Inflammatory macrophage treated with lipopolysaccharide for 4 hours (primary cell): ENCODE measurements around the gene TBC1D20.
"Not testable (repeated sequence)": the region's sequence is repeated elsewhere in the genome, so short reads cannot be mapped to it uniquely, and the experiment has no call there.

Experiments
- DNase-seq: peaks from one replicate; pipeline ENCODE4 v3.0.0-alpha.2; 2020

TBC1D20 gene, protein sequence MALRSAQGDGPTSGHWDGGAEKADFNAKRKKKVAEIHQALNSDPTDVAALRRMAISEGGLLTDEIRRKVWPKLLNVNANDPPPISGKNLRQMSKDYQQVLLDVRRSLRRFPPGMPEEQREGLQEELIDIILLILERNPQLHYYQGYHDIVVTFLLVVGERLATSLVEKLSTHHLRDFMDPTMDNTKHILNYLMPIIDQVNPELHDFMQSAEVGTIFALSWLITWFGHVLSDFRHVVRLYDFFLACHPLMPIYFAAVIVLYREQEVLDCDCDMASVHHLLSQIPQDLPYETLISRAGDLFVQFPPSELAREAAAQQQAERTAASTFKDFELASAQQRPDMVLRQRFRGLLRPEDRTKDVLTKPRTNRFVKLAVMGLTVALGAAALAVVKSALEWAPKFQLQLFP

DNA sequence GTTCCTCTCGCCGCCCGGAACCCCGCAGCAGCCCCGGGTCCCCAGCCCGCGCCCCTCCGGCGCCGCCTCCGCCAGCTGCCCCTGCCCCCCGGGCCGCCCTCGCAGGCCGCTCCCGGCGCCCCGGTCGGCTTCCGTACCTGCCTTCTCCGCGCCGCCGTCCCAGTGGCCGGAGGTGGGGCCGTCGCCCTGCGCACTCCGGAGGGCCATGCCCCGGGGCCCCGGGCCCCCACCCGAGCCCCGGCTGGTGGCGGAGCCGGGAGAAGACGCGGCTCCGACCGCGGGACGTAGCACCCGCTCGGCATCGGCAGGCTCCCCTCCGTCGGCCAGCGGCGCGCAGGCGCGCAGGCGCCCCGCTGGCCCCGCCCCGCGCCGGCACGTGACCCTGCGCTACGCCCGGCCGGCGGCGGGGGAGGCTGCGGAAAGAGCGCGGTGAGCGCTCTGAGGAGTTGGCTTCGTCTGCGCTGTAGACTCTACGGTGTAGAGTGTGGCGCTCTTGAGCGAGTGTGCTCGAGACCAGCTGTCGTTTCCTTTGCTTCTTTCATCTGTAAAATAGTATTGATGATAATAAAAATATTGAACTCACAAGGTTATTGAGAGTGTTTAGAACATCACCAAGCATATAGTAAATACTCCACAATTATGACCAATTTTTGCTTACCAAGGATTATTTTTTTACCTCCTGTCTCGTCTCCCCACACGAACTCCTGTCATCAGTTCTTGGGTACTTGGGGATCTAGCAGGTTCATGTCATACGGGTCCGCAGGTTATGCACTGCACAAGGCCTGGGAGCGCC, at the start of gene TBC1D20:
Gene TBC1D20 (minus strand): TSS at position 335 of the 793 bp plus-strand sequence. CDS start 128 bp downstream, at position 207.
- DNase-seq, result peak; percentile 87

DNA sequence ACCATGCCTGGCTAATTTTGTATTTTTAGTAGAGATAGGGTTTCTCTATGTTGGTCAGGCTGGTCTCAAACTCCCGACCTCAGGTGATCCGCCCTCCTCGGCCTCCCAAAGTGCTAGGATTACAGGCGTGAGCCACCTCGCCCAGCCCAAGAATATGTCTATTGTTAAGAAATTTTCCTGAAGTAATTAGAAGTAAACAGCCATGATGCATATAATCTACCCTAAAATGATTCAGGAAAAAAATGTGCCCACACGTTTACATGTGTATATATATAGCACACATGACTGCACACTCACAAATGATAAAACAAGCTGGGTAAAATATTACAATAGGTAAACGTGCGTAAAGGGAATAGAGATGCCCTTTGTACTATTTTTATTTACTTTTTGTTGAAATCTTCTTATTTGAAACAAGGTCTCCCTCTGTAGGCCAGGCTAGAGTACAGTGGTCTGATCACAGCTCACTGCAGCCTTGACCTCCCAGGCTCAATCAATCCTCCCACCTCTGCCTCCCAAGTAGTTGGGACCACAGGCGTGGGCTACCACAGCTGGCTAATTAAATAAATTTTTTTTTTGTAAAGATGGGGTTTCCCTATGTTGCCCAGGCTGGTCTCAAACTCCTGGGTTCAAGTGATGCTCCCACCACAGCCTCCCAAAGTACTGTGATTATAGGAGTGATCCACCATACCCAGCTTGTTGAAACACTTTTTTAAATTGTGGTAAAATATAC, 48.2 kb upstream of the TBC1D20 start:
- not testable (repeated sequence) for DNase-seq

DNA sequence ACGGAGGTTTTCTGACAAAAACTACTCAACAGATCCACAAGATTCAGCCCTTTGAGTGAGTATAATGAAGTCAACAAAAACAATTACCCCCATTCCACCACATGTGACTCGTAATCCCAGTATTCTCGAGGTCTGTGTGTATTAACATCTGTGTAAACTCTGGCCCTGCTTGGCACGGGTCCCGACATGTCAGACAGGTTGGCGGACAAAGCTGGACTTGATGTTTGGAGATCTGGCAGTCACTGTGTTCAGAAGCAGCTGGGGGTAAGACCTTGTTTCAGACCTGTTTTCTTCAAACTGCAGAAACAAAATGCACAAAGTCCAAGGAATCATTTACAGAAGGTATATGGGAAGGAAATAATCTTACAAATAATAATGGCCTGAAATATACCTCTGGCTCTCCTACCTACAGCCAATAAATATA, 46.0 kb upstream of the TBC1D20 start:
- DNase-seq, result not testable (repeated sequence)

DNA sequence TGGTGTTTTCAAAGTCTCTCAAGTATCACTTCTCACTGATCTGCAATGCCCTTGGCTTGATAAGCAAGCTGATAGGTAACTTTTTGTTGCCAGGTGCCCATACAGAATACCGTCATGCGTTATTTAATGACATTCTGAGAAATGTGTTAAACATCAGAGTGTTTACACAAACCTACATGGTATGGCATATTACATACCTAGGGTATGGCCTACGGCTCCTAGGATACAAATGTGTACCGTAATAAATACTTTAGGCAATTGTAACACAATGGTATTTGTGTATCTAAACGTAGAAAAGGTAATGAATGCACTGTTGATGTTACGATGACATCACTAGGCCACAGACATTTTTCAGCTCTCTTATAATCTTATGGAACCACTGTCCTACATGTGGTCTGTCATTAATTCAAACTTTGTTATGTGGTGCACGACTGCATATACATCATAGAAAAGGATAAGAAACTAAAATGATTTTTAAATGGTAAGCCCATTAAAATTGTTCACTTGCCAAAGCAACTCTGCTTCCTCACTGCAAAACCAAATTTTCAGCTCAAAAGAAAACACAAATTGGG, 45.5 kb upstream of the TBC1D20 start:
- no peak for DNase-seq

DNA sequence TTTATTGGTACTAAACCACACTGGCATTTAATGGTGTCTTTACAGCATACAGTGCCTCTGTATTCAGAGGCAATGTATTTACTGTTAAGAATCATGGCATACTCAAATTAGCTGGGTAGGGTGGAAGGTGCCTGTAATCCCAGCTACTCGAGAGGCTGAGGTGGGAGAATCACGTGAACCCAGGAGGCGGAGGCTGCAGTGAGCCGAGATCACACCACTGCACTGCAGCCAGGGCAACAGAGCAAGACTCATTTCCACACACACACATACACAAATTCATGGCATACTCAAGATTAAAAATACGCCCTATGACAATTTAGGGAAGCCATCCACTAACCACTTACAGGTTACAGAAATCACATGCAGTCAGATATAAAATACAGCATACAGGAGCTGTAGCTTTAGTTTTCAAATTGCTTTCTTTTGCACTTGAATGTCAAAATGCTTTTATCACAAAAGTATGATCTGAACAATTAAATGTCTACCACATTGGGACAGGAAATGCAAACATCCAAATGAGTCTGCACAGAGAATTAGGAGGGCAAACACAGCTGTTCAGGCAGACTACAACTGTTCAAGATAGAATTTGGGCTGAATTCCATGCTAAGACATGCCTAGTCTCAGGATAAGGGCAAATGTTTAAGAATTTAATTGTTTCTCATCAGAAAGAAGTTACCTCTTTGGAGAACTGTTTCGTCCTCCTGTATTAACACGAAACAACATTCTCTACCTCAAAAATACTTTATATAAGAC, 44.8 kb upstream of the TBC1D20 start:
- DNase-seq, result no peak

DNA sequence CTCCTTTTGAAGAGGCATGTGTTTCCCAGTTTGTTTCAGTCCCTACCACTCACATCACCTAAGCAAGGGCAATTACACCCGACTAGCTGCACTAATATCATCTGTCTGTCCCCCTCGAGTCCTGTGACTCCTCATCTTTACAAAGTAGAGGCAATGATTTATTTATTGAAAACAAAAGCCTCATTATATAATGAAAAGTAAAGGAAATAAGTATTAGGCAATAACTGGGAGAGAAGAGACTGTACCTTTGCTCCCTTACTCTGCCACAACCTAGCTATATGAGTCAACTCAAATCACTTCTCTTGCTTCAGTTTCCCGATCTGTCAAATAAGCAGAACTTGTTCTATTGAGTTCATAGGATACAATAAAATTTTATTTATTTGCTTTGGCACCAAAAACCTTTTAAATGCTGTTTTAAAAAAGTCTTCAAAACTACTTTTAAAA, 42.3 kb upstream of the TBC1D20 start:
- no peak for DNase-seq

DNA sequence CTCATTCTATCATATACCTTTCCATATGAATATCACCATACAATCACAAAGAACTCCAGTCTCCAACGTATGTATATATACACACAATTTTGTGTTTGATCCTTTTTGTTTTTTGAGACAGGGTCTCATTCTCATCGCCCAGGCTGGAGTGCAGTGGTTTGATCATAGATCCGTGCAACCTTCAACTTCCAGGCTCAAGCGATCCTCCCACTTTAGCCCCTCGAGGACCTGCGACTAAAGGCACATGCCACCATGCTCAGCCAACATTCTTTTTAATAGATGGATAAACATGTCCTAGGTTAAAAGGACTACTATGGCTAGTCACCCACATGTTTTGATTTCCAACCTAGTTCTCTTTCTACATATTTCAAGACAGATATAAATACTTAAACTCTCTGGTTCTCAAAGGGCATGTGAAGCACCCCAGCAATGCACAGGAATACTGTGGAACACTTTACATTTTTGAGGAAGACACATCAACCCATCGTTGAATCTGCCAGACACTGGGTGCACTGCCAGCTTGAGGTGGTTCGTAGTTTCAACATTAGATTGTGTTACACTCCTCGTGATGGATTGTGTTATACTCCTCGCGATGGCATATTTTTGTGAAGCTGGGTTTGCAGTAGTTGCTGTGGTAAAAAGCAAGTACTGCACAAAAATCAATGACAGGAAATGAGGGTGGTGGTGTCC, 40.9 kb upstream of the TBC1D20 start:
- no peak for DNase-seq

DNA sequence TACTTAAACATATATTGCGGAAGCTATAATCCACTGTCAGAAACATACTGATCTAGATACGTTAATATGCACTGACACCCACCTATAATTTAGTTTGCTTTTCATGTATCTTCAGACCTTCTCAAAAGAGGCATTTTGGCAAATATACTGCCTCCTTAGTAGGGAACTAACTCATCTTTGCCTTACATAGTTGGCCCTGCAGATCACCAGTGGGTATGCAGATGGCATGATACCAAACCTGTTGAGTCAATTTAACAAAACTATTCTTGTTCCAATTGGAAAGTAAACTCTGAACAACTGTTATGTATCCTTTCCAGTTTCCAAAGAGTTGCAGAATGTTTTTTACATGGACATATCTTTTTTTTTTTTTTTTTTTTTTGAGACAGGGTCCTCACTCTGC, 35.6 kb upstream of the TBC1D20 start:
- DNase-seq, result no peak

DNA sequence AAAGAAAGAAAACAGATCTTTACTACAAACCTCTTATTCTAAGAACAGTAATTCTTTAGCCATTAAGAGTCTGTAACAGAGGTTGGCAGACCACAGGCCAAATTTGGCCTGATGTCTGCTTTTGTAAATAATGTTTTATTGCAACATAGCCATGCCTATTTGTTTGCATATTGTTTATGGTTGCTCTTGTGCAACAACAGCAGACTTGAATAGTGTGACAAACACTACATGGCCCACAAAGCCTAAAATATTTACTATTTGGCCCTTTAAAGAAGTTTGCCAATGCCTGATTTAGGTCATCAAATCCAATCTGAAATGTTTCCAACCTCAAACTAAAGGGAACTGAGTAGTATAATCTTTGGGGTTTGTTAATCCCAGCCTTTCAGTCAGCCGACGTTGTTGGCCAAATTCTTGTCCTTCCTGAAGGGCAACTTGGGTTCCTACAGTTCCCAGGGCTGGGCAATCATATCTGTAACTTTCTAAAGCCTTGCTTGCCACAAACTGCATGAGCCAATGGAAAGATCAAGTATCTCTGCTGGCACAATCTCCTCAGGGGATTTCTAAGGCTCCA, 33.9 kb upstream of the TBC1D20 start:
- no peak for DNase-seq

DNA sequence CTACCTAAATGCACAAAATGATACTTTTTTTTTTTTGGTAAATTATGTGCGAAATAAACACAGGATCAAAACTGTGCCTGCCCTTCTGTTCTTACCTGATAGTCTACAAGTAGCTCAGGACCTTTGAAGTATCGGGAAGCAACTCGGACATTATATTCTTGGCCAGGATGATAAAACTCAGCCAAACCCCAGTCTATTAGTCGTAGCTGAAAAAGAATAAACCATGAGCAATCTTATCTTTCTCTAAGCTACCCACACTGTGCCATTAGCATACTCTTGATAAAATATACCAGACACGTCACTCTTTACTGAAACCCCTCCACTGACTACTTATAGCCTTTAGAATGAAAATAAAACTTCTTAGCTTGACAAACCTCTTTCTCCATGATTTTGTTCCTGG, 29.8 kb upstream of the TBC1D20 start:
- no peak for DNase-seq

DNA sequence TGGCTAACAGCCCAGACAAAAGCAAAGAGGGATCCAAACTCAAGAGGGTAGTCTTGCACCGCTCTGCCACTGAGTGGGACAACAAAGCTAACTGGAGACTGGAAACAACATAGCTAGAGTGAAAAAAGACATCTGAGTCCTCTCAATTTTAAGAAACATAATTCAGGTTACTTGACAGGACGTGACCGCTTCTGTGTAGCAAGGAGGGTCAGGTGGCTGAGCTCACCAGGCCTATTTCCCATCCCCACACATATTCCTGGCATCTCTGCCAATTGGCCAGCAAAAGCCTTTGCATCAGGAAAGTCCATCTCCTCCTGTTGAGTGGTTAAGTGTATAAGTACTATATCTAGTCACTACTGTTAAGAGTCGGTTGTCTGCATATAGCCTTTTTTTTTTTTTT, 25.3 kb upstream of the TBC1D20 start:
- DNase-seq, result no peak

DNA sequence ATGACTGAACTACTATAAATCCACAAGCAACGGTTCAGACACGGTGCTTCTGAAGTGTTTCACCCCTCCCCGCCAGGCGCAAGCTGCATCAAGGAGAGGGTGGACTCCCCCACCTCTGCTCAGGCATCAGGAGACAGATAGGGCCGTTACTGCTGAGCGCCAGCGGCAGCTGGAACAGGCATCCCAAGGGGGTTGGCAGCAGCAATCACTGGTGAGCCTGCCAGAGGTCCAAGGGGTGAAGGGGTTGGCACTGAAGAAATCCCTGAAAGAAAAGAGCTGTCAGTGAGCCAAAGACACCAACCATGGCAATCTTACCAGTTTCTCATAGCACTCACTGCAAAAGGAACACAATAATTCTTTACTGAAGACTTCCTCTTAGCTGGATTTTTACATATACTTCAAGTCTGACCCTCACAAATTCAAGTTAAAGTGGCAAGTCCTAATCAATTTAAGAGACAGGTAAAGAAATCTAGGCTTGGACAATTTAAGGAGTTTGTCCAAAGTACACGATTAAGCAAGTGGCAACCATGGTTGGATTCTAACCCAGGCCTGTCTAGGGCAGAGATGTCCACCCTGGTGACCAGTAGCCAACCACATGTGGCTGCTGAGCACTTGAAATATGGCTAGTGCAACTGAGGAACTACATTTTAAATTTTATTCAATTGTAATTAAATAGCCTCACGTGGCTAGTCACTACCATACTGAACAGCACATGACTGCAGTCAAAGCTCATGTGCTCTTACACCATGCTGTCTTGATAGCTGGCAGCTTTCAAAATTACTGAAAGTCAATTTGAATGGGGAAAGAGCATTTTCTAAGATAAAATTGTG, 21.7 kb upstream of the TBC1D20 start:
- DNase-seq, result no peak

DNA sequence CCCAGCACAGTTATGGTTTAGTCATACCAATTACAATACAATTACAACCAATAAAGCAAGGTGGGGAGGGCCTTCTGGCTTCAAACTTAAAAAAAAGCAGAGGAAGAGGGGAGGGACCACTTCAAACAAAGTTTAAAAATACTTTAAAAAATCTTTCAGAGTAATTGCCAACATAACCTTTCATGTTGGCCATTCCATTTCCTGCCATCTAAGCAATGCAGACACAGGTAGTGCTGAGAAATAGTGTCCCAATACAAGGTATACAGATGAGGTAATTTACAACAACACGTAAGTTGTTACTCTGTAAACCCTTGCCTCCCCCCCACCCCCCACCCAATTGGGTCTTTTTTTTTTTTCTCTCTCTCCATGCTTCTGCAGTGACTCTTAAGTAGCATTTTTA, 18.8 kb upstream of the TBC1D20 start:
- no peak for DNase-seq

DNA sequence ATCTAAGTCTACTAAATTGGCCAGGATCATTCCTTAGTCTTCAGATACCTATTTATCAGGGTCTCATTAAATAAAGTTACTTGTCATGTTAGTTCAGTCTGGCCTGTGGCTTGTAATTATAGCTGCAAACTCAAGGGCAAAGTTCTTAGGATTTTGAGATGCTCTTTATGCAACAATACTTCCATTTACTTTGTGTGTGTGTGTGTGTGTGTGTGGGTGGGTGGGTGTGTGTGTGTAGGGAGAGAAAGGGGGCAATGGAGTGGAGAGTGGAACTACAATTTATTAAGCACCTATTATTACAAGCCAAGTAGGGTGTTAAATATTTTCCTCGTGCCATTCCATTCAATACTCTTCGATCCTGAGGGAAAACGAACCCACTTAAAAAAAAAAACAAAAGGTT, 17.7 kb upstream of the TBC1D20 start:
- DNase-seq, result no peak

DNA sequence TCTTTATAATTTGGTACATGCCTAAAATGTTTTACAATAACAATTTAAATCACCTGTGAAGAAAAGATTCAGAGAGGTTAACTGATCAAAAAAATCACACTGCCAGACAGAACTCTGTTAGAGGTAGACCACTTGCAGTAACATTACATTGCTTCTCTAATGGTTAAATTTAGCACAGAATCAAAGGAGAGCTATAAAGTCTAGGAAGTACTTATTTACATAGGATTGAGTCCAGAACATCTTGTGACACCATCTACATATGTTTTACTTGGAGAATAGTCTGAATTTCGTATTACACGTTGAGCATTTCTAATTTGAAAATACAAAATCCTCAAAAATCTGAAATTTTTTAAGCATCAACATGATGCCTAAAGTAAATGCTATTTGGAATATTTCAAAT, 17.2 kb upstream of the TBC1D20 start:
- DNase-seq, result no peak

DNA sequence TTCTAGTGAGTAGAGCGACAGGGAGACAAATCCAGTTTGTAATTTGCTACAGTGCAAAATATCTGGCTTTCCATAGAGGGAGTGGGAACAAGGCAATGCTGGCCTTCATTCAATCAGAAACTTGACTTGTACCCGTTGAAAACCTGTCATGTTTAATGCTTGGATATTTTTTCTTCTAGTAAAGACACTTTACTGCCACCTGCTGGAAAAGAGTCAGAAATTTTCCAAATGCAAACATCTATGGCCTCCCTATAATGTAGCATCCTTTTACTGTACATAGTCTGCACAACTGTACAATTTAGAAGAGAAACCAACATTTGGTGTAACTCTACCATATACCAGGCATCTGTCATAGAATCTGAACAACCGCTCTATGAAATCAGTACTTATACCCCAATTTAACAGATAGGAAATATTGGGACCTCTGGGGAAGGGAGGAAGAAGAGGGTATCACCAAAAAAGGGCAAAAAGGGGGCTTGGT, 16.7 kb upstream of the TBC1D20 start:
- DNase-seq, result peak; percentile 65

DNA sequence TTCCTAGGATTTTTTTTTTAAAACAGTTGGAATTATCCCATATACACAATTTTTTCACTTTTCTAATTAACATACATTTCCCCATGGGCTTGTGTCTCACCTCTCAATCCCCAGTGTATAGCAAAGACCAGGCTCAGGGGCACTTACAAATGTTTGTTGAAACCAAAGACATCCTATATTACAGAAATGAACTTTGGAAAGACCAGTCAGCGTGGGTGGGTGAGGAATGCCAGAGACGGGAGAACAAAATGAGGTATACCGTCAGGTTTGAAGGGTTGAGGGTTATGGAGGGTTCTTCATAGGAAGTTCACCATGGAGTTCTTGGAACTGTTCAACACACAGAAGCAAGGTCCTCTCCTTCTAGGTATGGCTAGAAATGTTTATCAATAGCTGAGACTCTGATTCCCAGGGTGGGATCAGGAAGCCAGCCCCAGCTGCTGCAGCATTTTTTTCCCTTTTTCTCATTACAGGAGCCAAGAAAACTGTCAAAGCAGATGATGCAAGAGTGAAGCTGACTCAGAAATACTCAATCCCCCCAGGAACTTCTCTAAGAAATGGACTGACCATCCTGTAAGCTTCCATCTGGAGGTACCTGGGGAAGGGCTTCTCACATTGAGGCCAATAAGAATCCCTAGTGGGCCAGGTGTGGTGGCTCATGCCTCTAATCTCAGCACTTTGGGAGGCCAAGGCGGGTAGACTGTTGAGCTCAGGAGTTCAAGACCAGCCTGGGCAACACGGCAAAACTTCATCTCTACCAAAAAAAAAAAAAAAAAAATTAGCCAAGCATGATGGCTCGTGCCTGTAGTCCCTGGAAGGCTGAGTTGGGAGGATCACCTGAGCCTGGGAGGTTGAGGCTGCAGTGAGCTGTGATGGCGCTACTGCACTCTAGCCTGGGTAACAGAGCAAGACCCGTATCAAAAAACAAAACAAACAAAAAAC, 15.9 kb upstream of the TBC1D20 start:
- no peak for DNase-seq

DNA sequence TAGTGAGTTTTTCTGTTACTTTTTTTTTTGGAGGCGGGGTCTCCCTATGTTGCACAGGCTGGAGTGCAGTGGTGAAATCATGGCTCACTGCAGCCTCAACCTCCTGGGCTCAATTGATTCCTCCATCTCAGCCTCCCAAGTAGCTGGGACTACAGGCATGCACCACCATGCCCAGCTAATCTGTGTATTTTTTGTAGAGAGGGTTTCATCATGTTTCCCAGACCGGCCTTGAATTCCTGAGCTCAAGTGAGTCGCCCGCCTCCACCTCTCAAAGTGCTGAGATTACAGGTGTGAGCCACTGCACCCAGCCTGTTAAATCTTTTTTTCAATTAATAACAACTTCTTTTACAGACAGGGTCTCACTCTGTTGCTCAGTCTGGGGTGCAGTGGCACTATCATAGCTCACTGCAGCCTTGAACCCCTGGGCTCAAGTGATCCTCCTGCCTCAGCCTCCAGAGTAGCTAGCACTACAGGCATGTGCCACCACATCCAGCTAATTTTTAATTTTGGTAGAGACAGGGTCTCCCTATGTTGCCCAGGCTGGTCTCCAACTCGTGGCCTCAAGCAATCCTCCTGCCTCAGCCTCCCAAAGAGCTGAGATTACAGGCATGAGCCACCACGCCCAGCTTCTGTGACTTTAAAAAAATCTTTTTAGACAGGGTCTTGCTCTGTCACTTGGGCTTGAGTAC, 14.4 kb upstream of the TBC1D20 start:
- not testable (repeated sequence) for DNase-seq
